Endodermal cell (in vitro differentiated cells): Measurements from ENCODE around the gene DHRS7B. TPM values are rescaled to one million over a fixed set of nuclear protein-coding genes. Genes with fewer than 3 reads are reported as not detected.

Experiments
- DNase-seq: peaks from one replicate; pipeline ENCODE4 v3.0.0-alpha.2; 2017
- H3K27ac ChIP-seq: 2 replicates; pipeline ENCODE4 v1.5.1; 2013; ENCODE audit warnings: mild to moderate bottlenecking, low read depth, low read length, moderate library complexity
- H3K27me3 ChIP-seq: 2 replicates; pipeline ENCODE4 v1.6.1; 2013; ENCODE audit warnings: mild to moderate bottlenecking, low read length, moderate library complexity; ENCODE audit not compliant: insufficient read depth, control insufficient read depth, poor library complexity, severe bottlenecking
- H3K36me3 ChIP-seq: 2 replicates; pipeline ENCODE4 v1.7.0; 2013; ENCODE audit warnings: mild to moderate bottlenecking, low read length, moderate library complexity; ENCODE audit not compliant: control insufficient read depth, insufficient read depth
- H3K4me1 ChIP-seq: one replicate; pipeline ENCODE4 v1.7.0; 2013; ENCODE audit warnings: low read length; ENCODE audit not compliant: control insufficient read depth, insufficient read depth
- H3K4me3 ChIP-seq: 2 replicates; pipeline ENCODE4 v1.5.1; 2013; ENCODE audit warnings: mild to moderate bottlenecking, low read length, moderate library complexity
- H3K9ac ChIP-seq: 2 replicates; pipeline ENCODE4 v1.6.1; 2013; ENCODE audit warnings: mild to moderate bottlenecking, low read length, moderate library complexity; ENCODE audit not compliant: poor library complexity, severe bottlenecking; ENCODE audit errors: extremely low read depth
- H3K9me3 ChIP-seq: 2 replicates; pipeline ENCODE4 v1.6.1; 2013; ENCODE audit warnings: mild to moderate bottlenecking, low read length, moderate library complexity; ENCODE audit not compliant: control insufficient read depth
- H3K27ac Mint-ChIP-seq: 2 replicates; pipeline ENCODE4 v1.8.0; 2020; ENCODE audit warnings: mixed read lengths
- H3K27me3 Mint-ChIP-seq: 2 replicates; pipeline ENCODE4 v1.8.0; 2021; ENCODE audit warnings: mild to moderate bottlenecking, mixed read lengths; ENCODE audit not compliant: insufficient read depth
- H3K36me3 Mint-ChIP-seq: 2 replicates; pipeline ENCODE4 v1.8.0; 2020; ENCODE audit warnings: low read depth, mixed read lengths
- H3K4me1 Mint-ChIP-seq: 2 replicates; pipeline ENCODE4 v1.8.0; 2020; ENCODE audit warnings: mixed read lengths
- H3K4me3 Mint-ChIP-seq: 2 replicates; pipeline ENCODE4 v1.8.0; 2020; ENCODE audit warnings: mild to moderate bottlenecking, moderate library complexity, mixed read lengths
- H3K9me3 Mint-ChIP-seq: 2 replicates; pipeline ENCODE4 v1.8.0; 2020; ENCODE audit warnings: mild to moderate bottlenecking, mixed read lengths
- CTCF ChIP-seq: fragments of 200-600 bp; sonication (generic); conservative IDR thresholded peaks from 2 replicates; pipeline ENCODE4 v1.5.0; 2021; ENCODE audit warnings: antibody characterized with exemption, mild to moderate bottlenecking
- WGBS, 2 experiments: methylation state at CpG; one replicate each; pipeline versions ENCODE4 v1.1.5 to v1.1.7; 2013; ENCODE audit warnings: missing lambda C conversion rate in 2 of 2, mixed read lengths in 1 of 2; ENCODE audit not compliant: insufficient coverage in 1 of 2, insufficient read length in 1 of 2; 5-methylcytosine and 5-hydroxymethylcytosine counted together
- total RNA-seq, 2 donors: library from RNA; stranded (reverse); fragmentation: NEBNext Ultra II Directional in 1 of 2; extraction: Animal tissue kit (Norgen Biotek cat#: 25700) in 1 of 2; gene quantifications; 2 replicates in 1 of 2; 3 replicates in 1 of 2; pipeline ENCODE4 v1.2.1, GENCODE V29; 2021

DHRS7B gene
- total RNA-seq, 2 donors from 2014 or later = 20.8 to 24.2 TPM

GRCh38 chr17:21232033-21232749, 105.4 kb downstream of the DHRS7B start:
- Histone ChIP-seq H3K27me3 (no peaks in the 10 kb centered on the region), H3K9me3 (no peaks in the 10 kb centered on the region), H3K4me1 (no peaks in the 10 kb centered on the region), H3K4me3 (no peak overlapping the region), H3K27ac (no peak overlapping the region), H3K9ac (no peak overlapping the region), H3K36me3 (no peaks in the 10 kb centered on the region)
- H3K36me3 Mint-ChIP-seq = no peaks in the 10 kb centered on the region
- H3K27me3 Mint-ChIP-seq = peaks cover 5% of the 10 kb centered on the region
- 90 to 96% methylated on average over 4 of the region's 4 CpGs for WGBS, 2 experiments
- DNase-seq = no peak
- H3K27ac Mint-ChIP-seq = no peak overlapping the region
- peaks cover 12% of the 10 kb centered on the region for H3K9me3 Mint-ChIP-seq
- H3K4me1 Mint-ChIP-seq = no peaks in the 10 kb centered on the region
- no peak for TF ChIP-seq CTCF
- H3K4me3 Mint-ChIP-seq = no peak overlapping the region

GRCh38 chr17:21233581-21234347, 107.0 kb downstream of the DHRS7B start:
- WGBS, 2 experiments = 87 to 90% methylated on average over 4 to 7 of the region's 7 CpGs
- Mint-ChIP-seq H3K4me1 (no peaks in the 10 kb centered on the region), H3K27me3 (peaks cover 5% of the 10 kb centered on the region), H3K36me3 (no peaks in the 10 kb centered on the region), H3K9me3 (peaks cover 12% of the 10 kb centered on the region), H3K27ac (no peak overlapping the region), H3K4me3 (no peak overlapping the region)
- DNase-seq = no peak
- no peaks in the 10 kb centered on the region for H3K4me1 ChIP-seq
- H3K9me3 ChIP-seq = no peaks in the 10 kb centered on the region
- H3K36me3 ChIP-seq = no peaks in the 10 kb centered on the region
- H3K27ac ChIP-seq = no peak overlapping the region
- no peaks in the 10 kb centered on the region for H3K27me3 ChIP-seq
- H3K9ac ChIP-seq = no peak overlapping the region
- no peak for TF ChIP-seq CTCF
- H3K4me3 ChIP-seq = no peak overlapping the region

GRCh38 chr17:21235921-21236320, 109.2 kb downstream of the DHRS7B start:
- Histone ChIP-seq H3K9me3 (no peaks in the 10 kb centered on the region), H3K27ac (no peak overlapping the region), H3K9ac (no peak overlapping the region), H3K36me3 (no peaks in the 10 kb centered on the region), H3K27me3 (no peaks in the 10 kb centered on the region), H3K4me1 (peaks cover 5% of the 10 kb centered on the region), H3K4me3 (no peak overlapping the region)
- Mint-ChIP-seq H3K27me3 (peaks cover 5% of the 10 kb centered on the region), H3K9me3 (peaks cover 12% of the 10 kb centered on the region), H3K4me3 (no peak overlapping the region), H3K4me1 (peaks cover 11% of the 10 kb centered on the region), H3K36me3 (no peaks in the 10 kb centered on the region), H3K27ac (no peak overlapping the region)
- 89 to 100% methylated on average over 1 of the region's 1 CpG for WGBS, 2 experiments
- no peak for DNase-seq
- no peak for TF ChIP-seq CTCF
